Trophoblast cell (in vitro differentiated cells and primary cell): ENCODE results near the gene LRFN4.

Source experiments
- DNase-seq, 2 donors: peaks; one replicate each; pipeline ENCODE4 v3.0.0-alpha.2; 2016
- H2AFZ ChIP-seq: 2 replicates; pipeline ENCODE4 v1.6.1; 2013; ENCODE audit warnings: low read length, moderate library complexity, mild to moderate bottlenecking; ENCODE audit not compliant: insufficient read depth, poor library complexity
- H2AK5ac ChIP-seq: 2 replicates; pipeline ENCODE4 v1.6.1; 2013; ENCODE audit warnings: mild to moderate bottlenecking, low read length
- H2BK120ac ChIP-seq: 2 replicates; pipeline ENCODE4 v1.6.1; 2013; ENCODE audit warnings: low read length, mild to moderate bottlenecking, moderate library complexity; ENCODE audit not compliant: insufficient read depth, poor library complexity
- H2BK12ac ChIP-seq: 2 replicates; pipeline ENCODE4 v1.6.1; 2013; ENCODE audit warnings: mild to moderate bottlenecking, low read length, moderate library complexity
- H2BK5ac ChIP-seq: 2 replicates; pipeline ENCODE4 v1.6.1; 2013; ENCODE audit warnings: low read length, low read depth, moderate library complexity, mild to moderate bottlenecking; ENCODE audit not compliant: poor library complexity
- H3K14ac ChIP-seq: 2 replicates; pipeline ENCODE4 v1.6.1; 2013; ENCODE audit warnings: mild to moderate bottlenecking, low read length
- H3K18ac ChIP-seq: 2 replicates; pipeline ENCODE4 v1.6.1; 2013; ENCODE audit warnings: mild to moderate bottlenecking, low read length
- H3K23ac ChIP-seq: 2 replicates; pipeline ENCODE4 v1.6.1; 2013; ENCODE audit warnings: low read length
- H3K27ac ChIP-seq: 2 replicates; pipeline ENCODE4 v1.5.1; 2013; ENCODE audit warnings: low read depth, mild to moderate bottlenecking, inconsistent platforms, low read length, moderate library complexity
- H3K27me3 ChIP-seq: 2 replicates; pipeline ENCODE4 v1.6.1; 2013; ENCODE audit warnings: inconsistent platforms, mild to moderate bottlenecking, low read length, moderate library complexity; ENCODE audit not compliant: insufficient read depth
- H3K36me3 ChIP-seq, 2 experiments: 1 replicate in 1 of 2; 2 replicates in 1 of 2; pipeline ENCODE4 v1.6.1; 2013; ENCODE audit warnings: low read length in 2 of 2, mild to moderate bottlenecking in 2 of 2, moderate library complexity in 1 of 2; ENCODE audit not compliant: insufficient read depth in 2 of 2, control insufficient read depth in 1 of 2
- H3K4ac ChIP-seq: 2 replicates; pipeline ENCODE4 v1.6.1; 2013; ENCODE audit warnings: low read depth, mild to moderate bottlenecking, low read length, moderate library complexity
- H3K4me1 ChIP-seq, 2 experiments: 1 replicate in 1 of 2; 2 replicates in 1 of 2; pipeline ENCODE4 v1.6.1; 2013; ENCODE audit warnings: low read length in 2 of 2, mild to moderate bottlenecking in 2 of 2, moderate library complexity in 1 of 2; ENCODE audit not compliant: insufficient read depth in 2 of 2, control insufficient read depth in 1 of 2
- H3K4me2 ChIP-seq: 2 replicates; pipeline ENCODE4 v1.6.1; 2013; ENCODE audit warnings: inconsistent platforms, mild to moderate bottlenecking, low read length, moderate library complexity
- H3K4me3 ChIP-seq: 2 replicates; pipeline ENCODE4 v1.5.1; 2013; ENCODE audit warnings: mild to moderate bottlenecking, low read depth, low read length, inconsistent platforms
- H3K79me1 ChIP-seq: one replicate; pipeline ENCODE4 v1.6.1; 2013; ENCODE audit warnings: low read length
- H3K79me2 ChIP-seq: 2 replicates; pipeline ENCODE4 v1.6.1; 2013; ENCODE audit warnings: low read length, mild to moderate bottlenecking; ENCODE audit not compliant: control insufficient read depth, insufficient read depth, poor library complexity
- H3K9ac ChIP-seq: 2 replicates; pipeline ENCODE4 v1.6.1; 2013; ENCODE audit warnings: mild to moderate bottlenecking, low read length
- H3K9me3 ChIP-seq: 2 replicates; pipeline ENCODE4 v1.6.1; 2013; ENCODE audit warnings: low read depth, mild to moderate bottlenecking, control low read depth, inconsistent platforms, low read length; ENCODE audit not compliant: insufficient read depth
- H4K12ac ChIP-seq: 2 replicates; pipeline ENCODE4 v1.6.1; 2013; ENCODE audit warnings: low read depth, mild to moderate bottlenecking, low read length, moderate library complexity
- H4K8ac ChIP-seq: 2 replicates; pipeline ENCODE4 v1.6.1; 2013; ENCODE audit warnings: low read depth, mild to moderate bottlenecking, low read length, moderate library complexity
- H4K91ac ChIP-seq: one replicate; pipeline ENCODE4 v1.6.1; 2013; ENCODE audit warnings: low read depth, mild to moderate bottlenecking, low read length, moderate library complexity
- WGBS: extraction: QIAGEN DNeasy Blood & Tissue Kit; methylation state at CpG from one replicate; pipeline ENCODE4 v1.1.7; 2013; ENCODE audit warnings: missing lambda C conversion rate; ENCODE audit not compliant: insufficient read length, insufficient coverage; ENCODE audit errors: extremely low coverage; 5-methylcytosine and 5-hydroxymethylcytosine counted together

Gene LRFN4

DNA sequence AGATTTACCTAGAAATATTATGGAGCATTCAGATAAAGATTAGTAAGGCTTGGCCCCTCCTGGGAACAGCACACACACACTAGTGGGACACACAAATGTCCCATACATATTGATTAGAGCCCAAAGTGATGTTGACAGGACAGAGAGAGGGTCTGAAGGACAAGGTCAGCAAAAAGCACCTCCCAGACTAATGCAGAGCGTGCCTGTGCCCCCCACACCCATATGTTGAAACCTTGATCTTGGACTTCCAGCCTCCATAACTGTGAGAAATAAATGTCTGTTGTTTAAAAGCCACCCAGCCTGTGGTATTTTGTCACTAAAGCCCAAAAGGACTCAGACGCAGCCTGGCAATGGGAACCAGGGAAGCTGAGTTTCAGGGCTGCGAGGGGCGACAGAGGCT, 27.6 kb downstream of the LRFN4 start:
- Histone ChIP-seq H3K4me3 (no peak overlapping the region), H3K4me1 (no peaks in the 10 kb centered on the region), H3K18ac (no peak overlapping the region), H4K12ac (no peak overlapping the region), H3K4ac (no peak overlapping the region), H4K91ac (no peak overlapping the region), H3K9ac (no peak overlapping the region), H3K36me3 (no peaks in the 10 kb centered on the region), H2BK5ac (no peak overlapping the region), H3K14ac (no peak overlapping the region), H3K27me3 (no peaks in the 10 kb centered on the region), H2AK5ac (no peak overlapping the region), H2AFZ (no peak overlapping the region), H3K9me3 (peaks cover 2% of the 10 kb centered on the region), H2BK12ac (no peak overlapping the region), H3K27ac (no peak overlapping the region), H3K23ac (no peak overlapping the region), H3K4me2 (no peak overlapping the region), H3K79me1 (no peaks in the 10 kb centered on the region), H3K79me2 (no peaks in the 10 kb centered on the region), H2BK120ac (no peak overlapping the region), H4K8ac (no peak overlapping the region)
- DNase-seq, result no peak
- no CpG with 5 or more reads among the region's 4 CpGs for WGBS

DNA sequence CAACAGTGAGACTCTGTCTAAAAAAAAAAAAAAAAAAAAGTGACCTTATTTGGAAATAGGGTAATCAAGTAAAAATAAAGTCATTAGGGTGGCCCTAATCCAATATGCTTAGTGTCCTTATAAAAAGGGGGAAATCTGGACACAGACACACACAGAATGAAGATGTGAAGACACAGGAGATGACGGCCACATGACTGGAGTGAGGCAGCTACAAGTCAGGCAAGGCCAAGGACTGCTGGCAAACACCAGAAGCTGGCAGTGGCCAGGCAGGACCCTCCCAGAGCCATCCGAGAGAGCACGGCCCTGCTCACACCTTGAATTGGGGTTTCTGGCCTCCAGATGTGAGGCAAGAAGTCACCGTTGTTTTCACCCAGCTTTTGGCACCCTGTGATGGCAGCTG, 28.6 kb downstream of the LRFN4 start:
- DNase-seq, result no peak
- Histone ChIP-seq H3K18ac (no peak overlapping the region), H2AFZ (no peak overlapping the region), H3K9me3 (peaks cover 2% of the 10 kb centered on the region), H2AK5ac (no peak overlapping the region), H3K27me3 (no peaks in the 10 kb centered on the region), H2BK5ac (no peak overlapping the region), H3K4me1 (no peaks in the 10 kb centered on the region), H3K9ac (no peak overlapping the region), H4K8ac (no peak overlapping the region), H3K23ac (no peak overlapping the region), H3K79me1 (no peaks in the 10 kb centered on the region), H2BK120ac (no peak overlapping the region), H2BK12ac (no peak overlapping the region), H3K14ac (no peak overlapping the region), H3K36me3 (no peaks in the 10 kb centered on the region), H4K91ac (no peak overlapping the region), H3K79me2 (no peaks in the 10 kb centered on the region), H3K4ac (no peak overlapping the region), H3K27ac (no peak overlapping the region), H4K12ac (no peak overlapping the region), H3K4me3 (no peak overlapping the region), H3K4me2 (no peak overlapping the region)
- no CpG with 5 or more reads among the region's 4 CpGs for WGBS

DNA sequence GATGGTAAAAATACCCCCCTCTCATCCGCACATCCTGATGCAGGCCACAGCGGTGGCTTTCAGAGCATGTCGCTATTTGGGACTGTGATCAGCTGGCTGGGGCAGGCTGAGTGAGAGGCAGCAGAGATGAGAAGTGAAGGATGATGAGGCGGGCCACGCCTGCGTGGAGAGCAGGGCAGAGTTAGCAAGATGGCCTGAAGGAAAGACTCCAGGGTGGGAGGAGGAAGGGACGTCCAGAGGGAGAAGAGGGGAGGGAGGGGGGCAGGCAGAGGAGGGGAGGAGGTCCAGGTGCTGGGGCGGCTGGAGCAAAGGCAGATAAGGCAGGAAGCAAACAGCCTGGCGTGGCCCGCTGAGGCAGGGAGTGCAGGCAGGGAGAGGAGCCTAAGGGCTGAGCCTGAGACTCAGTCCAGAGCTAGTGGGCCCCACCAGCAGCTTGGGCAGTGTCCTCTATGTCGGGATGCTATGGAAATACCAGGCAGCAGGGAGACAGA, 29.1 kb downstream of the LRFN4 start:
- no peaks in the 10 kb centered on the region for H3K27me3 ChIP-seq
- no peaks in the 10 kb centered on the region for H3K79me1 ChIP-seq
- no CpG with 5 or more reads among the region's 11 CpGs for WGBS

DNA sequence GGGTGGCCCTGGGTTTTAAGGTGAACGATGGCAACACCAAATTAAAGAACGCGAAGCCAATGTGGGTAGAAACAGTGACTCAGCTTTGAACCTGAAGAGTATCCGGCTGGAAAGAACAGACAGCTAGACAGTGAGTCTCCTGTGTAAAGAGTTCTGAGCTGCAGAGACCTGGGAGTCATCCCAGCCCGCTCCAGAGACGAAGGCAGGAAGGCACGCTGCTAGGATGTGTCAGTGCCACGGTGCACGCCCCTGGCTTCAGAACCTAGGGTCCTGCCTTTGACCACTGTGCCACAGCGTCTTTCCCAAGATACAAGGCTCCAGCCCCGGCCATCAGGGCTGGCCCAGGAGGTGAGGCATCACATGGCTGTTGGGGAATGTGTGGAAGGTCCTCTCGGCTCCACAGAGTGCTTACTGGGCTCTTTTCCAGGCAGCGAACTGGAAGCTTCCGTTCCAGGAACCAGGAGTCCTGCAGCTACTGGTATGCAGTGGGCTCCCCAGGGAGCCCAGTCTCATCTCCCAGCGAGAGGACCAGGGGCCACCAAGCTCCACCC, 29.9 kb downstream of the LRFN4 start:
- DNase-seq, result no peak

More for the DNA sequence above, 29.1 kb downstream of the LRFN4 start:
- Histone ChIP-seq H4K91ac (no peak overlapping the region), H2BK5ac (no peak overlapping the region), H2AFZ (no peak overlapping the region), H3K4me1 (no peaks in the 10 kb centered on the region), H4K12ac (no peak overlapping the region), H3K9me3 (peaks cover 2% of the 10 kb centered on the region), H3K4me3 (no peak overlapping the region), H3K23ac (no peak overlapping the region), H3K9ac (no peak overlapping the region), H2BK120ac (no peak overlapping the region), H2AK5ac (no peak overlapping the region), H3K27ac (no peak overlapping the region), H3K14ac (no peak overlapping the region), H3K36me3 (no peaks in the 10 kb centered on the region), H3K18ac (no peak overlapping the region), H4K8ac (no peak overlapping the region), H3K4ac (no peak overlapping the region), H3K4me2 (no peak overlapping the region), H3K79me2 (no peaks in the 10 kb centered on the region), H2BK12ac (no peak overlapping the region)
- no peak for DNase-seq

More for the DNA sequence above, 29.9 kb downstream of the LRFN4 start:
- H3K4ac ChIP-seq, result no peak overlapping the region
- no peak overlapping the region for H2AFZ ChIP-seq
- H3K4me1 ChIP-seq, result no peaks in the 10 kb centered on the region
- no CpG with 5 or more reads among the region's 15 CpGs for WGBS
- no peak overlapping the region for H2AK5ac ChIP-seq
- no peaks in the 10 kb centered on the region for H3K79me2 ChIP-seq
- no peak overlapping the region for H3K9ac ChIP-seq
- H3K27me3 ChIP-seq, result no peaks in the 10 kb centered on the region
- H3K23ac ChIP-seq, result no peak overlapping the region
- no peak overlapping the region for H3K4me3 ChIP-seq
- H3K4me2 ChIP-seq, result no peak overlapping the region
- no peak overlapping the region for H3K27ac ChIP-seq
- H4K8ac ChIP-seq, result no peak overlapping the region
- H3K14ac ChIP-seq, result no peak overlapping the region
- H3K18ac ChIP-seq, result no peak overlapping the region
- H4K12ac ChIP-seq, result no peak overlapping the region
- H4K91ac ChIP-seq, result no peak overlapping the region
- no peak overlapping the region for H2BK5ac ChIP-seq
- H3K9me3 ChIP-seq, result peaks cover 2% of the 10 kb centered on the region
- no peaks in the 10 kb centered on the region for H3K79me1 ChIP-seq
- H2BK12ac ChIP-seq, result no peak overlapping the region
- no peaks in the 10 kb centered on the region for H3K36me3 ChIP-seq
- H2BK120ac ChIP-seq, result no peak overlapping the region
